Hepatic stellate cell (primary cell): ENCODE data around the gene RXFP3.

Experiments used
- DNase-seq: peaks from one replicate; pipeline ENCODE4 v3.0.0; 2011; ENCODE audit warnings: low spot score

Gene RXFP3

GRCh38 chr5:33984178-33984577 is 48.0 kb downstream of the RXFP3 start:
- DNase-seq, result no peak

DNA sequence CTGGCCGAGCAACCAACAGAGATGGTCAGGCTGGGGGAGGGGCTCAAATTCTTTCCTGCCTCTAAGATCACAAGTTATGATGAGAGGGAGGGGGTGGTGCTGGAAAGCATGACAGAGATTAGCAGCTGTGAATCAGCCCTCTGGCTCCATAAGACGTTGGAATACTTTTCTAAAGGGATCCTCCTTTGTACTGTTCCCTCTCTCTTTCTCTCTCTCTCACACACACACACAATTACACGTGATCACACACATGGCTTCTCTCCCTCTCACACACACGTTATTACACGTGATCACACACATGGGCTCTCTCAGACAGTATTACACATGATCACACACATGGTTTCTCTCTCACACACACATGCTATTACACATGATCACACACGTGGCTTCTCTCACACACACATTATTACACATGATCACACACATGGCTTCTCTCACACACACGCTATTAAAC is 48.5 kb downstream of the RXFP3 start, which contains the start of gene SLC45A2:
Gene SLC45A2 (minus strand): TSS at position 23 of the 454 bp plus-strand sequence. CDS start 110 bp downstream, outside the sequence.
- no peak for DNase-seq

GRCh38 chr5:33985447-33985846 is 49.3 kb downstream of the RXFP3 start:
- DNase-seq, result no peak
